GM18517 (cell line): ENCODE measurements around the gene BCL6B.

ENCODE experiments used
- ATAC-seq: cut with Tn5 transposase; IDR thresholded peaks from one replicate; pipeline ENCODE4 v1.9.1; 2021; ENCODE audit warnings: mild to moderate bottlenecking, moderate library complexity; ENCODE audit not compliant: unreplicated experiment

Gene BCL6B

GRCh38 chr17:7056386-7056785 is 33.5 kb downstream of the BCL6B start:
- no peak for ATAC-seq

GRCh38 chr17:7058831-7059447 is 36.1 kb downstream of the BCL6B start:
- ATAC-seq: no peak

GRCh38 chr17:7060165-7060891 is 37.5 kb downstream of the BCL6B start:
- ATAC-seq: no peak

- ATAC-seq: no peak
These were observed 40.8 kb downstream of the BCL6B start for GRCh38 chr17:7063518-7064094.

- ATAC-seq: no peak
These were observed 41.4 kb downstream of the BCL6B start for GRCh38 chr17:7064261-7064660.

GRCh38 chr17:7067198-7067597 is 44.3 kb downstream of the BCL6B start:
- no peak for ATAC-seq

GRCh38 chr17:7068268-7068667 is 45.4 kb downstream of the BCL6B start:
- ATAC-seq: no peak

- ATAC-seq: no peak
These were observed 47.9 kb downstream of the BCL6B start for GRCh38 chr17:7070712-7071111.

GRCh38 chr17:7072406-7072805 is 49.6 kb downstream of the BCL6B start:
- no peak for ATAC-seq

GRCh38 chr17:7074931-7075330 is 52.1 kb downstream of the BCL6B start:
- no peak for ATAC-seq

- ATAC-seq: no peak
These were observed 55.2 kb downstream of the BCL6B start for GRCh38 chr17:7077911-7078546.

- ATAC-seq: no peak
These were observed 55.9 kb downstream of the BCL6B start for GRCh38 chr17:7078711-7079110.
